ENCODE measurements around the gene C16orf96. TPM values are rescaled to one million over a fixed set of nuclear protein-coding genes. Genes with fewer than 3 reads are reported as not detected.
A peak's percentile ranks its signal among the peaks of the same experiment; 100 is the strongest.

The C16orf96 gene
- polyA plus RNA-seq, 2 of the 4 experiments (the other 2 are of a cell fraction) = 0.01 to 0.03 TPM

- no peak overlapping the region for H3K27ac ChIP-seq
- H3K4me1 ChIP-seq = no peaks in the 10 kb centered on the region
- WGBS (ENCODE audit: missing lambda C conversion rate) = 73% methylated on average over 7 of the region's 8 CpGs
- no peaks in the 10 kb centered on the region for H3K9me3 ChIP-seq
- POLR2A ChIA-PET = no interaction called here
- DNase-seq (ENCODE audit: low read depth in 1 of 2, low spot score in 1 of 2) = no peak
- TF ChIP-seq REST (IDR thresholded peaks at IDR 0.05) (no peak), RFX5 (IDR thresholded peaks at IDR 0.05) (no peak), FOSB (CRISPR knock-in tag; IDR thresholded peaks at IDR 0.05) (no peak), MAFK (IDR thresholded peaks at IDR 0.05; ENCODE audit: partially characterized antibody) (no peak), ZSCAN20 (CRISPR knock-in tag; IDR thresholded peaks at IDR 0.05) (no peak), MAX (IDR thresholded peaks at IDR 0.05) (no peak), FOXS1 (CRISPR knock-in tag; IDR thresholded peaks at IDR 0.05) (no peak), EHMT2 (IDR thresholded peaks at IDR 0.05; ENCODE audit: low read depth) (no peak), HOXA7 (CRISPR knock-in tag; IDR thresholded peaks at IDR 0.05) (no peak), TFCP2L1 (CRISPR knock-in tag; IDR thresholded peaks at IDR 0.05) (no peak), RNF2 (IDR thresholded peaks at IDR 0.05; ENCODE audit: borderline replicate concordance, low read depth) (no peak), SMC3 (IDR thresholded peaks at IDR 0.05) (no peak)
- ATAC-seq = peak in 1 of 2 experiments; percentile 15; a peak in 1 of 6 replicates
- no peak overlapping the region for H3K4me2 ChIP-seq
- CTCF ChIA-PET = interaction anchor here (0.8 to 10.9 kb wide), 5 partner anchors 13 to 102 kb away, joined by 5 to 100 read pairs (median 17); partner anchors contain the start of gene MGRN1
- no peak overlapping the region for H3K4me3 ChIP-seq
- FAIRE-seq = no peak
Measured at GRCh38 chr16:4522051-4522581, 34.0 kb upstream of the C16orf96 start.

GRCh38 chr16:4523686-4524085, 32.5 kb upstream of the C16orf96 start:
- no peaks in the 10 kb centered on the region for H3K9me3 ChIP-seq
- no peak for ATAC-seq
- H3K27ac ChIP-seq = no peak overlapping the region
- TF ChIP-seq HEYL (CRISPR knock-in tag; IDR thresholded peaks at IDR 0.05) (no peak), BHLHE40 (IDR thresholded peaks at IDR 0.05; ENCODE audit: low read depth, low read length) (no peak), ZSCAN20 (CRISPR knock-in tag; IDR thresholded peaks at IDR 0.05) (no peak), KDM5A (IDR thresholded peaks at IDR 0.05) (no peak), FOSB (CRISPR knock-in tag; IDR thresholded peaks at IDR 0.05) (no peak), NR3C1 (IDR thresholded peaks at IDR 0.05) (no peak), E2F6 (IDR thresholded peaks at IDR 0.05; ENCODE audit: borderline replicate concordance, low read depth) (no peak), RAD21 (conservative IDR thresholded peaks at IDR 0.05 in 1 of 2, IDR thresholded peaks at IDR 0.05 in 1 of 2) (no peak), MAX (IDR thresholded peaks at IDR 0.05) (no peak)
- no peaks in the 10 kb centered on the region for H3K4me1 ChIP-seq
- no peak overlapping the region for H3K4me3 ChIP-seq
- ChIA-PET POLR2A (no interaction called here), CTCF (interaction anchor here (0.8 to 10.9 kb wide), 7 partner anchors 9 to 100 kb away, joined by 3 to 100 read pairs (median 5); partner anchors contain the start of gene MGRN1)
- 76% methylated on average over 4 of the region's 4 CpGs for WGBS (ENCODE audit: missing lambda C conversion rate)
- no peak for DNase-seq (ENCODE audit: low read depth in 1 of 2, low spot score in 1 of 2)
- FAIRE-seq = no peak
- no peak overlapping the region for H3K4me2 ChIP-seq

GRCh38 chr16:4524571-4524970, 31.6 kb upstream of the C16orf96 start:
- FAIRE-seq = no peak
- Histone ChIP-seq H3K9me3 (no peaks in the 10 kb centered on the region), H3K4me1 (no peaks in the 10 kb centered on the region), H3K4me3 (no peak overlapping the region), H3K4me2 (no peak overlapping the region), H3K27ac (no peak overlapping the region)
- CTCF ChIA-PET = interaction anchor here (0.5 to 10.9 kb wide), 6 partner anchors 16 to 99 kb away, joined by 3 to 100 read pairs (median 8); partner anchors contain the start of gene MGRN1
- no peak for TF ChIP-seq NFE2L2 (conservative IDR thresholded peaks at IDR 0.05; ENCODE audit: low read length)
- no peak for TF ChIP-seq CBX8 (IDR thresholded peaks at IDR 0.05)
- no peak for TF ChIP-seq FOXS1 (CRISPR knock-in tag; IDR thresholded peaks at IDR 0.05)
- TF ChIP-seq CTCF (IDR thresholded peaks at IDR 0.05) = no peak
- no peak for TF ChIP-seq RCOR1 (IDR thresholded peaks at IDR 0.05; ENCODE audit: low read depth, low read length)
- POLR2A ChIA-PET = no interaction called here
- ATAC-seq = no peak
- no peak for DNase-seq (ENCODE audit: low read depth in 1 of 2, low spot score in 1 of 2)

All from A549 (cell line).